Neural progenitor cell (in vitro differentiated cells): ENCODE data around the gene ACO2. TPM values are rescaled to one million over a fixed set of nuclear protein-coding genes. Genes with fewer than 3 reads are reported as not detected.

ENCODE experiments used
- DNase-seq: peaks from one replicate; pipeline ENCODE4 v3.0.0-alpha.2; 2016; ENCODE audit warnings: low spot score
- H2AFZ ChIP-seq: fragments of 200-600 bp; sonication (generic); replicated peaks from 2 replicates; pipeline ENCODE4 v1.6.1; 2016; ENCODE audit warnings: antibody characterized with exemption
- H3F3A ChIP-seq: fragments of 200-600 bp; sonication (generic); 2 replicates; pipeline ENCODE4 v1.6.1; 2016; ENCODE audit warnings: antibody characterized with exemption, low read depth
- H3K27ac ChIP-seq: fragments of 200-600 bp; sonication (generic); 2 replicates; pipeline ENCODE4 v1.5.1; 2016; ENCODE audit warnings: mild to moderate bottlenecking
- H3K27me3 ChIP-seq: fragments of 200-600 bp; sonication (generic); 2 replicates; pipeline ENCODE4 v1.6.1; 2016; ENCODE audit warnings: mild to moderate bottlenecking, moderate library complexity
- H3K36me3 ChIP-seq: fragments of 200-600 bp; sonication (generic); 2 replicates; pipeline ENCODE4 v1.5.1; 2016
- H3K4me1 ChIP-seq: fragments of 200-600 bp; sonication (generic); 2 replicates; pipeline ENCODE4 v1.6.1; 2016; ENCODE audit warnings: mixed run types
- H3K4me2 ChIP-seq: fragments of 200-600 bp; sonication (generic); 2 replicates; pipeline ENCODE4 v1.6.1; 2016
- H3K4me3 ChIP-seq: fragments of 200-600 bp; sonication (generic); 2 replicates; pipeline ENCODE4 v1.5.1; 2016
- H3K79me2 ChIP-seq: fragments of 200-600 bp; sonication (generic); 2 replicates; pipeline ENCODE4 v1.6.1; 2016; ENCODE audit warnings: low read depth
- H3K9ac ChIP-seq: fragments of 200-600 bp; sonication (generic); 2 replicates; pipeline ENCODE4 v1.6.1; 2016
- H3K9me3 ChIP-seq: fragments of 200-600 bp; sonication (generic); 2 replicates; pipeline ENCODE4 v1.5.1; 2016; ENCODE audit warnings: low read depth
- H4K20me1 ChIP-seq: fragments of 200-600 bp; sonication (generic); 2 replicates; pipeline ENCODE4 v1.6.1; 2016; ENCODE audit warnings: low read depth
- H3K27ac Mint-ChIP-seq: 3 replicates; pipeline ENCODE4 v1.8.0; 2021; ENCODE audit warnings: mixed read lengths
- H3K27me3 Mint-ChIP-seq: 2 replicates; pipeline ENCODE4 v1.8.0; 2022; ENCODE audit warnings: low read depth, mild to moderate bottlenecking, inconsistent platforms, moderate library complexity, mixed read lengths; ENCODE audit not compliant: insufficient read depth
- H3K36me3 Mint-ChIP-seq: 3 replicates; pipeline ENCODE4 v1.8.0; 2021; ENCODE audit warnings: mixed read lengths
- H3K4me1 Mint-ChIP-seq: 3 replicates; pipeline ENCODE4 v1.8.0; 2021; ENCODE audit warnings: mixed read lengths
- H3K4me3 Mint-ChIP-seq: 3 replicates; pipeline ENCODE4 v1.8.0; 2021; ENCODE audit warnings: mild to moderate bottlenecking, moderate library complexity, mixed read lengths
- H3K9me3 Mint-ChIP-seq: 3 replicates; pipeline ENCODE4 v1.8.0; 2020; ENCODE audit warnings: mixed read lengths
- CTCF ChIP-seq: fragments of 200-600 bp; sonication (generic); IDR thresholded peaks from 2 replicates; pipeline ENCODE4 v1.5.1; 2017; ENCODE audit warnings: antibody characterized with exemption, mild to moderate bottlenecking
- EZH2 ChIP-seq: fragments of 200-600 bp; sonication (generic); IDR thresholded peaks from 2 replicates; pipeline ENCODE4 v1.6.1; 2017; ENCODE audit warnings: antibody characterized with exemption, mild to moderate bottlenecking, moderate library complexity
- EZH2phosphoT487 ChIP-seq: fragments of 200-600 bp; sonication (generic); IDR thresholded peaks from 2 replicates; pipeline ENCODE4 v1.6.1; 2017; ENCODE audit warnings: antibody characterized with exemption
- total RNA-seq: library from RNA; depleted of rRNA; stranded (reverse); fragments of >200 nt; gene quantifications from 2 replicates; pipeline ENCODE4 v1.2.3, GENCODE V29; 2015; ENCODE audit warnings: low replicate concordance

ACO2 gene
- total RNA-seq, 1 donor from 2014 or later = 36.6 TPM

GRCh38 chr22:41573677-41574076, 104.8 kb downstream of the ACO2 start:
- Mint-ChIP-seq H3K36me3 (no peaks in the 10 kb centered on the region), H3K27me3 (peaks cover 12% of the 10 kb centered on the region), H3K27ac (no peak overlapping the region), H3K4me1 (peaks cover 19% of the 10 kb centered on the region), H3K9me3 (no peaks in the 10 kb centered on the region), H3K4me3 (no peak overlapping the region)
- Histone ChIP-seq H3K27me3 (no peaks in the 10 kb centered on the region), H3K79me2 (no peaks in the 10 kb centered on the region), H3K9ac (no peak overlapping the region), H2AFZ (no peak overlapping the region), H3K27ac (no peak overlapping the region), H3F3A (no peaks in the 10 kb centered on the region), H3K36me3 (no peaks in the 10 kb centered on the region), H3K4me3 (no peak overlapping the region), H3K4me1 (no peaks in the 10 kb centered on the region), H3K4me2 (no peak overlapping the region), H4K20me1 (no peaks in the 10 kb centered on the region), H3K9me3 (no peaks in the 10 kb centered on the region)
- TF ChIP-seq EZH2 (no peak), EZH2phosphoT487 (no peak), CTCF (no peak)
- DNase-seq = no peak

GRCh38 chr22:41574847-41575381, 106.0 kb downstream of the ACO2 start:
- Histone ChIP-seq H3K9ac (no peak overlapping the region), H3K27me3 (no peaks in the 10 kb centered on the region), H3K4me1 (no peaks in the 10 kb centered on the region), H3K27ac (no peak overlapping the region), H3K9me3 (no peaks in the 10 kb centered on the region), H3K4me2 (no peak overlapping the region), H2AFZ (no peak overlapping the region), H4K20me1 (no peaks in the 10 kb centered on the region), H3K36me3 (no peaks in the 10 kb centered on the region), H3F3A (no peaks in the 10 kb centered on the region), H3K79me2 (no peaks in the 10 kb centered on the region), H3K4me3 (no peak overlapping the region)
- DNase-seq = no peak
- Mint-ChIP-seq H3K36me3 (no peaks in the 10 kb centered on the region), H3K4me3 (no peak overlapping the region), H3K27ac (no peak overlapping the region), H3K27me3 (peaks cover 14% of the 10 kb centered on the region), H3K4me1 (peaks cover 10% of the 10 kb centered on the region), H3K9me3 (no peaks in the 10 kb centered on the region)
- TF ChIP-seq EZH2 = no peak
- no peak for TF ChIP-seq CTCF
- no peak for TF ChIP-seq EZH2phosphoT487

- Mint-ChIP-seq H3K9me3 (no peaks in the 10 kb centered on the region), H3K27me3 (peaks cover 10% of the 10 kb centered on the region), H3K36me3 (no peaks in the 10 kb centered on the region), H3K4me3 (no peak overlapping the region), H3K4me1 (peaks cover 10% of the 10 kb centered on the region), H3K27ac (no peak overlapping the region)
- no peak overlapping the region for H3K4me3 ChIP-seq
- no peak overlapping the region for H3K27ac ChIP-seq
- H3K4me2 ChIP-seq = no peak overlapping the region
- no peaks in the 10 kb centered on the region for H3K36me3 ChIP-seq
- no peaks in the 10 kb centered on the region for H3K79me2 ChIP-seq
- no peaks in the 10 kb centered on the region for H3F3A ChIP-seq
- no peak for DNase-seq
- TF ChIP-seq EZH2 = no peak
- no peak for TF ChIP-seq CTCF
- no peak for TF ChIP-seq EZH2phosphoT487
- no peaks in the 10 kb centered on the region for H3K9me3 ChIP-seq
- no peak overlapping the region for H3K9ac ChIP-seq
- no peak overlapping the region for H2AFZ ChIP-seq
- no peaks in the 10 kb centered on the region for H3K4me1 ChIP-seq
- no peaks in the 10 kb centered on the region for H4K20me1 ChIP-seq
- H3K27me3 ChIP-seq = no peaks in the 10 kb centered on the region
These were observed 106.6 kb downstream of the ACO2 start for GRCh38 chr22:41575533-41575932.
